K562 (cell line): ENCODE results near the gene ARHGEF7. TPM values are rescaled to one million over a fixed set of nuclear protein-coding genes. Genes with fewer than 3 reads are reported as not detected.

ENCODE experiments used
- ATAC-seq: fragments of 200-7000 bp; cut with Tn5 transposase; 3 replicates; pipeline ENCODE4 v1.9.1; 2020; ENCODE audit warnings: moderate library complexity
- BruUV-seq: library from RNA; stranded (reverse); fragments of 400-500 nt; replicated peaks from 2 replicates; lab custom pipeline; 2021; lab: Mats Ljungman, UMichigan
- CTCF ChIA-PET: fragments of 300-600 bp; formaldehyde crosslinking; extraction: SDS; loops from one replicate; lab custom pipeline; 2021; ENCODE audit warnings: low intra/inter-chr PET ratio; lab: Yijun Ruan, JAX
- POLR2A ChIA-PET: fragments of 300-600, 350-650 bp; sonication (Branson Sonifier 250); formaldehyde crosslinking; extraction: SDS; loops from one replicate; lab custom pipeline; 2021; ENCODE audit warnings: antibody characterized with exemption, inconsistent platforms; lab: Yijun Ruan, JAX
- DNase-seq, 4 experiments: peaks; one replicate each; pipeline versions ENCODE4 v3.0.0 to v3.0.0-alpha.2; 2011 to 2018; ENCODE audit warnings: low spot score in 3 of 4, mixed read lengths in 3 of 4; ENCODE audit errors: extremely low read depth in 1 of 4
- FAIRE-seq: peaks from 2 replicates; lab custom pipeline; 2011; peaks lifted over from hg19 to GRCh38; lab: Jason Lieb, UNC
- H2AFZ ChIP-seq: 2 replicates; pipeline ENCODE4 v1.6.0; 2011; ENCODE audit warnings: low read depth, low read length, control low read depth, inconsistent platforms
- H3K27ac ChIP-seq: fragments of 200-600 bp; 3 replicates; pipeline ENCODE4 v1.8.0; 2011; ENCODE audit warnings: low read depth, mild to moderate bottlenecking, control low read depth, inconsistent platforms, low read length, moderate library complexity, mixed read lengths; ENCODE audit errors: extremely low read depth
- H3K27me3 ChIP-seq, 2 experiments: fragments of 300-600 bp in 1 of 2; 2 replicates in 1 of 2; 3 replicates in 1 of 2; pipeline versions ENCODE4 v1.6.0 to v1.8.0; 2011; ENCODE audit warnings: inconsistent platforms in 2 of 2, low read length in 2 of 2, mild to moderate bottlenecking in 1 of 2, mixed read lengths in 1 of 2, moderate library complexity in 1 of 2; ENCODE audit not compliant: control insufficient read depth in 2 of 2, insufficient read depth in 2 of 2
- H3K36me3 ChIP-seq: fragments of 300-600 bp; 3 replicates; pipeline ENCODE4 v1.8.0; 2011; ENCODE audit warnings: mild to moderate bottlenecking, low read length, inconsistent platforms; ENCODE audit not compliant: control insufficient read depth, insufficient read depth
- H3K4me1 ChIP-seq, 2 experiments: fragments of 200-600 bp in 1 of 2; replicated peaks in 1 of 2; 2 replicates in 1 of 2; 3 replicates in 1 of 2; pipeline versions ENCODE4 v1.5.1 to v1.8.0; 2011; ENCODE audit warnings: inconsistent platforms in 2 of 2, low read length in 2 of 2, mild to moderate bottlenecking in 1 of 2, mixed read lengths in 1 of 2, moderate library complexity in 1 of 2; ENCODE audit not compliant: control insufficient read depth in 2 of 2, insufficient read depth in 2 of 2
- H3K4me2 ChIP-seq: 2 replicates; pipeline ENCODE4 v1.6.1; 2011; ENCODE audit warnings: low read length, control low read depth, inconsistent platforms, mixed read lengths; ENCODE audit not compliant: insufficient read depth
- H3K4me3 ChIP-seq: fragments of 200-600 bp; sonication (generic), shearing (Covaris generic); 2 replicates; pipeline ENCODE4 v1.5.1; 2016; ENCODE audit warnings: control low read depth, inconsistent platforms
- H3K79me2 ChIP-seq: fragments of 200-600 bp; 3 replicates; pipeline ENCODE4 v1.8.0; 2011; ENCODE audit warnings: low read length, inconsistent platforms; ENCODE audit not compliant: control insufficient read depth, insufficient read depth
- H3K9ac ChIP-seq, 2 experiments: 2 replicates each; pipeline versions ENCODE4 v1.6.0 to v1.6.1; 2011; ENCODE audit warnings: low read depth in 2 of 2, low read length in 2 of 2, control low read depth in 1 of 2, inconsistent platforms in 1 of 2, mild to moderate bottlenecking in 1 of 2, mixed read lengths in 1 of 2; ENCODE audit not compliant: insufficient read depth in 1 of 2
- H3K9me1 ChIP-seq: one replicate; pipeline ENCODE4 v1.6.0; 2011; ENCODE audit warnings: inconsistent platforms, mild to moderate bottlenecking, low read length, moderate library complexity; ENCODE audit not compliant: control insufficient read depth, insufficient read depth
- H3K9me3 ChIP-seq: replicated peaks from 2 replicates; pipeline ENCODE4 v1.5.1; 2011; ENCODE audit warnings: low read depth, low read length, inconsistent platforms; ENCODE audit not compliant: control insufficient read depth, insufficient read depth
- H4K20me1 ChIP-seq: replicated peaks from 2 replicates; pipeline ENCODE4 v1.6.1; 2011; ENCODE audit warnings: low read length, inconsistent platforms, mixed read lengths; ENCODE audit not compliant: control insufficient read depth, insufficient read depth
- ARHGAP35 ChIP-seq: fragments of 450-650 bp; IDR thresholded peaks from 2 replicates; pipeline ENCODE4 v1.6.1; 2018; ENCODE audit not compliant: partially characterized antibody
- COPS2 ChIP-seq: fragments of 450-650 bp; conservative IDR thresholded peaks from 2 replicates; pipeline ENCODE4 v1.6.1; 2016; ENCODE audit warnings: mild to moderate bottlenecking, moderate library complexity
- GMEB1 ChIP-seq: fragments of 250-450 bp; sonication (Bioruptor Pico); IDR thresholded peaks from 2 replicates; pipeline ENCODE4 v1.4.0; 2020; ENCODE audit warnings: mild to moderate bottlenecking
- HDAC3 ChIP-seq: fragments of 450-650 bp; IDR thresholded peaks from 2 replicates; pipeline ENCODE4 v1.6.1; 2018; ENCODE audit warnings: borderline replicate concordance, mild to moderate bottlenecking, moderate library complexity; ENCODE audit not compliant: partially characterized antibody
- HNRNPLL ChIP-seq: fragments of 200-400 bp; formaldehyde crosslinking; IDR thresholded peaks from 2 replicates; pipeline ENCODE4 v1.6.1; 2017; ENCODE audit warnings: low read length, low read depth, mild to moderate bottlenecking; ENCODE audit not compliant: poor library complexity, severe bottlenecking
- MIER1 ChIP-seq: fragments of 450-650 bp; IDR thresholded peaks from 2 replicates; pipeline ENCODE4 v1.6.1; 2016; ENCODE audit warnings: antibody characterized with exemption, mild to moderate bottlenecking, low read depth
- MTA2 ChIP-seq: fragments of 450-650 bp; IDR thresholded peaks from 2 replicates; pipeline ENCODE4 v1.6.1; 2016; ENCODE audit warnings: low read depth
- MTA3 ChIP-seq: fragments of 450-650 bp; formaldehyde crosslinking; IDR thresholded peaks from 2 replicates; pipeline ENCODE4 v1.6.1; 2017; ENCODE audit warnings: mild to moderate bottlenecking, borderline replicate concordance
- NR2F6 ChIP-seq: fragments of 450-650 bp; formaldehyde crosslinking; IDR thresholded peaks from 2 replicates; pipeline ENCODE4 v1.4.0; 2020; ENCODE audit warnings: mild to moderate bottlenecking
- SNAPC5 ChIP-seq: fragments of 250-450 bp; sonication (Bioruptor Pico); IDR thresholded peaks from 2 replicates; pipeline ENCODE4 v1.8.0; 2021; ENCODE audit warnings: moderate library complexity, mild to moderate bottlenecking, inconsistent platforms
- XRCC3 ChIP-seq: fragments of 450-650 bp; IDR thresholded peaks from 2 replicates; pipeline ENCODE4 v1.6.1; 2017; ENCODE audit warnings: mild to moderate bottlenecking, moderate library complexity
- ZNF12 ChIP-seq: sonication (generic); formaldehyde crosslinking; IDR thresholded peaks from 2 replicates; pipeline ENCODE4 v1.4.0; 2020; ENCODE audit warnings: mild to moderate bottlenecking, missing genetic modification reagents
- ZNF274 ChIP-seq: IDR thresholded peaks from 2 replicates; pipeline ENCODE4 v1.6.1; 2011; ENCODE audit warnings: low read depth, mild to moderate bottlenecking, low read length, moderate library complexity, borderline replicate concordance
- ZNF41 ChIP-seq: fragments of 250-450 bp; sonication (Bioruptor Pico); conservative IDR thresholded peaks from 2 replicates; pipeline ENCODE4 v1.4.0; 2020; ENCODE audit warnings: mild to moderate bottlenecking
- ZNF766 ChIP-seq: fragments of 200-800 bp; sonication (Bioruptor generic); conservative IDR thresholded peaks from 2 replicates; pipeline ENCODE4 v1.6.1; 2016; ENCODE audit warnings: missing genetic modification characterization, missing compliant biosample characterization
- WGBS: fragments of 100-300 bp; shearing (Covaris generic); methylation state at CpG from one replicate; pipeline ENCODE4 v1.1.6; 2016; ENCODE audit warnings: low coverage, mixed read lengths; ENCODE audit not compliant: insufficient coverage; ENCODE audit errors: missing lambda C conversion rate; 5-methylcytosine and 5-hydroxymethylcytosine counted together
- in situ Hi-C: fragments of 300-500 bp; cut with MboI; formaldehyde crosslinking; loops from 4 replicates; pipeline ENCODE4 v1.15.0; 2018; ENCODE audit warnings: inconsistent platforms, mixed read lengths
- intact Hi-C: fragments of 100-400 bp; cut with micrococcal nuclease; formaldehyde crosslinking; loops from 2 replicates; pipeline ENCODE4 v1.14.2; 2022
- polyA plus RNA-seq, 8 experiments: library from polyadenylated mRNA; depleted of rRNA in 4 of 8; stranded (reverse) in 5 of 8; unstranded in 3 of 8; fragments of >200 nt; fragmentation: Nextera tagmentation in 2 of 8; fragmentation: Illumina TruSeq in 1 of 8; extraction: Ambion mirVana in 2 of 8; extraction: Trizol in 1 of 8; gene quantifications; 2 replicates each; pipeline versions ENCODE4 v1.2.1 to v1.2.3, GENCODE V29; 2011 to 2014; ENCODE audit warnings: inconsistent platforms in 1 of 8, missing spikeins in 1 of 8
- total RNA-seq, 7 experiments: library from RNA; depleted of rRNA in 6 of 7; stranded (reverse); fragments of >200 nt in 6 of 7; fragmentation: Illumina TruSeq in 2 of 7; extraction: Trizol in 2 of 7; gene quantifications; 2 replicates each; pipeline versions ENCODE4 v1.2.1 to v1.2.3, GENCODE V29; 2011 to 2021; ENCODE audit warnings: low replicate concordance in 1 of 7
- TF ChIP-seq, protein P1 (sequence below), 2 experiments: IDR thresholded peaks; 2 replicates each; pipeline ENCODE4 v1.6.1; 2011; ENCODE audit warnings: borderline replicate concordance in 1 of 2, control low read depth in 1 of 2, low read depth in 1 of 2, low read length in 1 of 2, mild to moderate bottlenecking in 1 of 2, mixed read lengths in 1 of 2, moderate library complexity in 1 of 2; ENCODE audit not compliant: insufficient read depth in 1 of 2, insufficient read length in 1 of 2, poor library complexity in 1 of 2, severe bottlenecking in 1 of 2; ENCODE audit errors: extremely low read depth in 1 of 2
- TF ChIP-seq, protein P2 (sequence below): sonication (generic); formaldehyde crosslinking; IDR thresholded peaks from 2 replicates; pipeline ENCODE4 v1.8.0; 2022; ENCODE audit warnings: mild to moderate bottlenecking, missing genetic modification reagents

ARHGEF7 gene
- total and polyA plus RNA-seq, 9 of the 15 experiments (the other 6 are each of a cell fraction or from before 2014, with no cell fraction given): 2.1 to 26.8 (median 17.5) TPM

DNA sequence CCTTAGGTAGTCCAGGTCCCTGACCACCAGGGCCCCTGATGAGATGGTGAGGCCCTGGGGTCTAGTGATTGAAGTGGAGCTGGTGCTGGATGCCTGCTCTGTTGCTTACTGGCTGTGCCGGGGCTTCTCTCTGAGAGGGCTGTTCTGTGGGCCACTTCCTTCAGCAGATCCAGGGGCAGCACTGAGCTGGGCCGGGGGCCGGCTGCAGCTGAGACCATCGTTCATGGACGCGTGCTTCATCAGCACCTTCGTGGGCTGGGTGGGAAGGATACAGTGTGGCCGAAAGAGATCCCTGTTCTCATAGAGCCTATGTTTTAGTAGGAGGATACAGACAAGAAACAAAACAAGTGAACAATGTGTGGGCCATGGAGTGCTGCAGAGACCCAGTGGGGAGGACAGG lies 172.1 kb downstream of the ARHGEF7 start:
- ATAC-seq (no peak), FAIRE-seq (no peak), DNase-seq (no peak)
- intact Hi-C loops: no loop called here
- Histone ChIP-seq H3K4me3 (no peak overlapping the region), H3K9me3 (no peaks in the 10 kb centered on the region), H3K36me3 (peaks cover 47% of the 10 kb centered on the region; the same call in 1 of the 3 replicates), H2AFZ (no peak overlapping the region), H3K9me1 (no peaks in the 10 kb centered on the region), H3K4me1 (no peaks in the 10 kb centered on the region), H3K27ac (no peak overlapping the region), H3K4me2 (no peak overlapping the region), H3K79me2 (no peaks in the 10 kb centered on the region), H3K9ac (no peak overlapping the region), H3K27me3 (no peaks in the 10 kb centered on the region), H4K20me1 (no peaks in the 10 kb centered on the region; the same call in 1 of the 2 replicates)
- BruUV-seq: no TSS peak
- ChIA-PET CTCF (no interaction called here), POLR2A (interaction anchor here (0.7 kb wide), 1 partner anchor 9 kb away, joined by 3 read pairs; no protein-coding TSS in a partner anchor)
- TF ChIP-seq GMEB1 (CRISPR knock-in tag) (no peak), MTA3 (no peak), ARHGAP35 (no peak), HDAC3 (no peak), COPS2 (no peak), MTA2 (no peak), ZNF41 (CRISPR knock-in tag) (no peak), HNRNPLL (no peak), ZNF12 (CRISPR knock-in tag) (no peak), XRCC3 (no peak), NR2F6 (CRISPR knock-in tag) (no peak), ZNF274 (no peak), ZNF766 (CRISPR knock-in tag) (no peak), MIER1 (no peak), SNAPC5 (no peak)
- TF ChIP-seq, protein P1, sequence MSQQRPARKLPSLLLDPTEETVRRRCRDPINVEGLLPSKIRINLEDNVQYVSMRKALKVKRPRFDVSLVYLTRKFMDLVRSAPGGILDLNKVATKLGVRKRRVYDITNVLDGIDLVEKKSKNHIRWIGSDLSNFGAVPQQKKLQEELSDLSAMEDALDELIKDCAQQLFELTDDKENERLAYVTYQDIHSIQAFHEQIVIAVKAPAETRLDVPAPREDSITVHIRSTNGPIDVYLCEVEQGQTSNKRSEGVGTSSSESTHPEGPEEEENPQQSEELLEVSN (IDR thresholded peaks at IDR 0.05; ENCODE audit: borderline replicate concordance in 1 of 2, extremely low read depth in 1 of 2, insufficient read depth in 1 of 2, insufficient read length in 1 of 2, low read depth in 1 of 2, low read length in 1 of 2, poor library complexity in 1 of 2, severe bottlenecking in 1 of 2): no peak
- TF ChIP-seq, protein P2, sequence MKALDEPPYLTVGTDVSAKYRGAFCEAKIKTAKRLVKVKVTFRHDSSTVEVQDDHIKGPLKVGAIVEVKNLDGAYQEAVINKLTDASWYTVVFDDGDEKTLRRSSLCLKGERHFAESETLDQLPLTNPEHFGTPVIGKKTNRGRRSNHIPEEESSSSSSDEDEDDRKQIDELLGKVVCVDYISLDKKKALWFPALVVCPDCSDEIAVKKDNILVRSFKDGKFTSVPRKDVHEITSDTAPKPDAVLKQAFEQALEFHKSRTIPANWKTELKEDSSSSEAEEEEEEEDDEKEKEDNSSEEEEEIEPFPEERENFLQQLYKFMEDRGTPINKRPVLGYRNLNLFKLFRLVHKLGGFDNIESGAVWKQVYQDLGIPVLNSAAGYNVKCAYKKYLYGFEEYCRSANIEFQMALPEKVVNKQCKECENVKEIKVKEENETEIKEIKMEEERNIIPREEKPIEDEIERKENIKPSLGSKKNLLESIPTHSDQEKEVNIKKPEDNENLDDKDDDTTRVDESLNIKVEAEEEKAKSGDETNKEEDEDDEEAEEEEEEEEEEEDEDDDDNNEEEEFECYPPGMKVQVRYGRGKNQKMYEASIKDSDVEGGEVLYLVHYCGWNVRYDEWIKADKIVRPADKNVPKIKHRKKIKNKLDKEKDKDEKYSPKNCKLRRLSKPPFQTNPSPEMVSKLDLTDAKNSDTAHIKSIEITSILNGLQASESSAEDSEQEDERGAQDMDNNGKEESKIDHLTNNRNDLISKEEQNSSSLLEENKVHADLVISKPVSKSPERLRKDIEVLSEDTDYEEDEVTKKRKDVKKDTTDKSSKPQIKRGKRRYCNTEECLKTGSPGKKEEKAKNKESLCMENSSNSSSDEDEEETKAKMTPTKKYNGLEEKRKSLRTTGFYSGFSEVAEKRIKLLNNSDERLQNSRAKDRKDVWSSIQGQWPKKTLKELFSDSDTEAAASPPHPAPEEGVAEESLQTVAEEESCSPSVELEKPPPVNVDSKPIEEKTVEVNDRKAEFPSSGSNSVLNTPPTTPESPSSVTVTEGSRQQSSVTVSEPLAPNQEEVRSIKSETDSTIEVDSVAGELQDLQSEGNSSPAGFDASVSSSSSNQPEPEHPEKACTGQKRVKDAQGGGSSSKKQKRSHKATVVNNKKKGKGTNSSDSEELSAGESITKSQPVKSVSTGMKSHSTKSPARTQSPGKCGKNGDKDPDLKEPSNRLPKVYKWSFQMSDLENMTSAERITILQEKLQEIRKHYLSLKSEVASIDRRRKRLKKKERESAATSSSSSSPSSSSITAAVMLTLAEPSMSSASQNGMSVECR (CRISPR knock-in tag): no peak
- in situ Hi-C loops: no loop called here
- 100% methylated on average over 5 of the region's 8 CpGs for WGBS
